Measurements from ENCODE around the gene S100B.

DNA sequence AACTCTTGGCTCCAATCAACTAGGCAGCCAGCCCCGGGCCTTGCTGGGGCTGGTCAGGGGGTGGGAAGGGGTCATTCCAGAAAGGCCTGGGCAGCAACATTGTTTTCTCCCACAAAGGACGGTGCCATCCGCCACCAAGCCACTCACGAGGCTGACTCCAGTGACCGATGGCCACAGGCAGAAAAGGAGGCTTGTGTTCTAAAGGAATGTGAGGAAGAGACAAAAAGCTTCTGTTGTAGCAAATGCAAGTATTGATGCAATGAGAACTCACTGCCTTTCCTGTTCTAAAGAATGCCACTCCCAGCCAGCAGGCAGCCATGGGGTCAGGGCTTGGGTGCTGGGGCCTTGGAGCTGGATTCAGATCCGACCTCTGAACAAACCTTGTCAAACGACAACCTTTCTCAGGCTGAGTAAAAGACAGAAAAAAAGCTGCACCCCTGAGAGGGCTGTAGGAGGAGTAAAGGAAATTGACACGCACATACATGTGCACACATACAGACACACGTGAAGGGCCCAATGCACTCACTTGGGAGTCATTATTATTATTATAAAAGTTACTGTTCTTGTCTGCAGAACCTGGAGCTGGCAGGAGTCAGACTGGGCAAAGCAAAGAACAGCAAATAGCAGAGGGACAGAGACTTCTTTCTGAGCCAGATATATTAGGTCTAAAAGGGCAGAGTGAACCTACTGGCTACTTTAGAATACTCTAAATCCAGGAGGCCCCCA lies 16.7 kb upstream of the S100B start:
- TF ChIP-seq, protein P1, sequence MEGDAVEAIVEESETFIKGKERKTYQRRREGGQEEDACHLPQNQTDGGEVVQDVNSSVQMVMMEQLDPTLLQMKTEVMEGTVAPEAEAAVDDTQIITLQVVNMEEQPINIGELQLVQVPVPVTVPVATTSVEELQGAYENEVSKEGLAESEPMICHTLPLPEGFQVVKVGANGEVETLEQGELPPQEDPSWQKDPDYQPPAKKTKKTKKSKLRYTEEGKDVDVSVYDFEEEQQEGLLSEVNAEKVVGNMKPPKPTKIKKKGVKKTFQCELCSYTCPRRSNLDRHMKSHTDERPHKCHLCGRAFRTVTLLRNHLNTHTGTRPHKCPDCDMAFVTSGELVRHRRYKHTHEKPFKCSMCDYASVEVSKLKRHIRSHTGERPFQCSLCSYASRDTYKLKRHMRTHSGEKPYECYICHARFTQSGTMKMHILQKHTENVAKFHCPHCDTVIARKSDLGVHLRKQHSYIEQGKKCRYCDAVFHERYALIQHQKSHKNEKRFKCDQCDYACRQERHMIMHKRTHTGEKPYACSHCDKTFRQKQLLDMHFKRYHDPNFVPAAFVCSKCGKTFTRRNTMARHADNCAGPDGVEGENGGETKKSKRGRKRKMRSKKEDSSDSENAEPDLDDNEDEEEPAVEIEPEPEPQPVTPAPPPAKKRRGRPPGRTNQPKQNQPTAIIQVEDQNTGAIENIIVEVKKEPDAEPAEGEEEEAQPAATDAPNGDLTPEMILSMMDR (IDR thresholded peaks at IDR 0.05), result no peak
- TF ChIP-seq POLR2A (IDR thresholded peaks at IDR 0.05) (no peak), POLR2AphosphoS5 (IDR thresholded peaks at IDR 0.05) (no peak)
